ENCODE measurements around the gene CCDC149. TPM values are rescaled to one million over a fixed set of nuclear protein-coding genes. Genes with fewer than 3 reads are reported as not detected.

Gene CCDC149
- total and polyA plus RNA-seq, 2 of the 13 experiments (the other 11 are each of a cell fraction or from before 2014, with no cell fraction given): 0.44 to 0.95 TPM

DNA sequence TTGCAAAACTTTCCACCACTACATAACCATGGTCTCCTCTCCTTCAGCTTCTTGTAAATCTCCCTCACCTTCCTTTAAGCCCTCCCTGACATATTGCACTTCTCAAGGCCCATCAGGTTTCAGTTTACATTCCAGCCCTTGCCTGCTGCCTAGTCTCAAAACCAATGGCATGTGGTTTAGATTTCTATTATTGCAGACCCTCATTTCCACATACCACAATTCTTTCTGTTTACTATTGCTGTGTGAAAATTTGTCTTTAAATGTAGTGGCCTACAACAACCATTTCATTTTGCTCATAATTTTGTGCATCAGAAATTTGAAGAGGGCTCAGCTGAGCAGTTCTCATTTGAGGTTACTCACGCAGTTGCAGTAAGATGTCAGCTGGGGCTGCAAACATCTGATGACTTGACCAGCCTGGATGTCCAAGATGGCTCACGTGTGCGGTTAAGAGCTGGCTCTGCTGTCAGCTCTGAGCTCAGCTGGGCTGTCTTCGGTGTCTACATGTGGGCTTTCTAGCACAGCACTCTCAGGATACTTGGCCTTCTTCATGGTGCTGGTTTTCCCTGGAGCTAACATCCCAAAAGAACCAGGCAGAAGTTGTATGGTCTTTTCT lies 147.4 kb downstream of the CCDC149 start (continued):
- TF ChIP-seq, protein P1, sequence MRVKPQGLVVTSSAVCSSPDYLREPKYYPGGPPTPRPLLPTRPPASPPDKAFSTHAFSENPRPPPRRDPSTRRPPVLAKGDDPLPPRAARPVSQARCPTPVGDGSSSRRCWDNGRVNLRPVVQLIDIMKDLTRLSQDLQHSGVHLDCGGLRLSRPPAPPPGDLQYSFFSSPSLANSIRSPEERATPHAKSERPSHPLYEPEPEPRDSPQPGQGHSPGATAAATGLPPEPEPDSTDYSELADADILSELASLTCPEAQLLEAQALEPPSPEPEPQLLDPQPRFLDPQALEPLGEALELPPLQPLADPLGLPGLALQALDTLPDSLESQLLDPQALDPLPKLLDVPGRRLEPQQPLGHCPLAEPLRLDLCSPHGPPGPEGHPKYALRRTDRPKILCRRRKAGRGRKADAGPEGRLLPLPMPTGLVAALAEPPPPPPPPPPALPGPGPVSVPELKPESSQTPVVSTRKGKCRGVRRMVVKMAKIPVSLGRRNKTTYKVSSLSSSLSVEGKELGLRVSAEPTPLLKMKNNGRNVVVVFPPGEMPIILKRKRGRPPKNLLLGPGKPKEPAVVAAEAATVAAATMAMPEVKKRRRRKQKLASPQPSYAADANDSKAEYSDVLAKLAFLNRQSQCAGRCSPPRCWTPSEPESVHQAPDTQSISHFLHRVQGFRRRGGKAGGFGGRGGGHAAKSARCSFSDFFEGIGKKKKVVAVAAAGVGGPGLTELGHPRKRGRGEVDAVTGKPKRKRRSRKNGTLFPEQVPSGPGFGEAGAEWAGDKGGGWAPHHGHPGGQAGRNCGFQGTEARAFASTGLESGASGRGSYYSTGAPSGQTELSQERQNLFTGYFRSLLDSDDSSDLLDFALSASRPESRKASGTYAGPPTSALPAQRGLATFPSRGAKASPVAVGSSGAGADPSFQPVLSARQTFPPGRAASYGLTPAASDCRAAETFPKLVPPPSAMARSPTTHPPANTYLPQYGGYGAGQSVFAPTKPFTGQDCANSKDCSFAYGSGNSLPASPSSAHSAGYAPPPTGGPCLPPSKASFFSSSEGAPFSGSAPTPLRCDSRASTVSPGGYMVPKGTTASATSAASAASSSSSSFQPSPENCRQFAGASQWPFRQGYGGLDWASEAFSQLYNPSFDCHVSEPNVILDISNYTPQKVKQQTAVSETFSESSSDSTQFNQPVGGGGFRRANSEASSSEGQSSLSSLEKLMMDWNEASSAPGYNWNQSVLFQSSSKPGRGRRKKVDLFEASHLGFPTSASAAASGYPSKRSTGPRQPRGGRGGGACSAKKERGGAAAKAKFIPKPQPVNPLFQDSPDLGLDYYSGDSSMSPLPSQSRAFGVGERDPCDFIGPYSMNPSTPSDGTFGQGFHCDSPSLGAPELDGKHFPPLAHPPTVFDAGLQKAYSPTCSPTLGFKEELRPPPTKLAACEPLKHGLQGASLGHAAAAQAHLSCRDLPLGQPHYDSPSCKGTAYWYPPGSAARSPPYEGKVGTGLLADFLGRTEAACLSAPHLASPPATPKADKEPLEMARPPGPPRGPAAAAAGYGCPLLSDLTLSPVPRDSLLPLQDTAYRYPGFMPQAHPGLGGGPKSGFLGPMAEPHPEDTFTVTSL (CRISPR knock-in tag; IDR thresholded peaks at IDR 0.05; ENCODE audit: borderline replicate concordance): no peak
- TF ChIP-seq SRY (CRISPR knock-in tag; IDR thresholded peaks at IDR 0.05) (no peak), ZNF720 (CRISPR knock-in tag; IDR thresholded peaks at IDR 0.05) (no peak), REL (CRISPR knock-in tag; conservative IDR thresholded peaks at IDR 0.05) (no peak), ZBTB21 (CRISPR knock-in tag; IDR thresholded peaks at IDR 0.05) (no peak), JARID2 (CRISPR knock-in tag; IDR thresholded peaks at IDR 0.05; ENCODE audit: insufficient replicate concordance) (no peak), SOX5 (CRISPR knock-in tag; IDR thresholded peaks at IDR 0.05; ENCODE audit: borderline replicate concordance) (no peak), PTBP1 (IDR thresholded peaks at IDR 0.05; ENCODE audit: low read depth, low read length, poor library complexity, severe bottlenecking) (no peak), PRPF4 (IDR thresholded peaks at IDR 0.05; ENCODE audit: low read depth, low read length, poor library complexity, severe bottlenecking) (no peak)
- TF ChIP-seq, protein P2, sequence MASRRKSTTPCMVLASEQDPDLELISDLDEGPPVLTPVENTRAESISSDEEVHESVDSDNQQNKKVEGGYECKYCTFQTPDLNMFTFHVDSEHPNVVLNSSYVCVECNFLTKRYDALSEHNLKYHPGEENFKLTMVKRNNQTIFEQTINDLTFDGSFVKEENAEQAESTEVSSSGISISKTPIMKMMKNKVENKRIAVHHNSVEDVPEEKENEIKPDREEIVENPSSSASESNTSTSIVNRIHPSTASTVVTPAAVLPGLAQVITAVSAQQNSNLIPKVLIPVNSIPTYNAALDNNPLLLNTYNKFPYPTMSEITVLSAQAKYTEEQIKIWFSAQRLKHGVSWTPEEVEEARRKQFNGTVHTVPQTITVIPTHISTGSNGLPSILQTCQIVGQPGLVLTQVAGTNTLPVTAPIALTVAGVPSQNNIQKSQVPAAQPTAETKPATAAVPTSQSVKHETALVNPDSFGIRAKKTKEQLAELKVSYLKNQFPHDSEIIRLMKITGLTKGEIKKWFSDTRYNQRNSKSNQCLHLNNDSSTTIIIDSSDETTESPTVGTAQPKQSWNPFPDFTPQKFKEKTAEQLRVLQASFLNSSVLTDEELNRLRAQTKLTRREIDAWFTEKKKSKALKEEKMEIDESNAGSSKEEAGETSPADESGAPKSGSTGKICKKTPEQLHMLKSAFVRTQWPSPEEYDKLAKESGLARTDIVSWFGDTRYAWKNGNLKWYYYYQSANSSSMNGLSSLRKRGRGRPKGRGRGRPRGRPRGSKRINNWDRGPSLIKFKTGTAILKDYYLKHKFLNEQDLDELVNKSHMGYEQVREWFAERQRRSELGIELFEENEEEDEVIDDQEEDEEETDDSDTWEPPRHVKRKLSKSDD (CRISPR knock-in tag; IDR thresholded peaks at IDR 0.05; ENCODE audit: low read depth): no peak
- TF ChIP-seq, protein P3, sequence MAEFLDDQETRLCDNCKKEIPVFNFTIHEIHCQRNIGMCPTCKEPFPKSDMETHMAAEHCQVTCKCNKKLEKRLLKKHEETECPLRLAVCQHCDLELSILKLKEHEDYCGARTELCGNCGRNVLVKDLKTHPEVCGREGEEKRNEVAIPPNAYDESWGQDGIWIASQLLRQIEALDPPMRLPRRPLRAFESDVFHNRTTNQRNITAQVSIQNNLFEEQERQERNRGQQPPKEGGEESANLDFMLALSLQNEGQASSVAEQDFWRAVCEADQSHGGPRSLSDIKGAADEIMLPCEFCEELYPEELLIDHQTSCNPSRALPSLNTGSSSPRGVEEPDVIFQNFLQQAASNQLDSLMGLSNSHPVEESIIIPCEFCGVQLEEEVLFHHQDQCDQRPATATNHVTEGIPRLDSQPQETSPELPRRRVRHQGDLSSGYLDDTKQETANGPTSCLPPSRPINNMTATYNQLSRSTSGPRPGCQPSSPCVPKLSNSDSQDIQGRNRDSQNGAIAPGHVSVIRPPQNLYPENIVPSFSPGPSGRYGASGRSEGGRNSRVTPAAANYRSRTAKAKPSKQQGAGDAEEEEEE (CRISPR knock-in tag; IDR thresholded peaks at IDR 0.05; ENCODE audit: borderline replicate concordance): no peak
- TF ChIP-seq, protein P4, sequence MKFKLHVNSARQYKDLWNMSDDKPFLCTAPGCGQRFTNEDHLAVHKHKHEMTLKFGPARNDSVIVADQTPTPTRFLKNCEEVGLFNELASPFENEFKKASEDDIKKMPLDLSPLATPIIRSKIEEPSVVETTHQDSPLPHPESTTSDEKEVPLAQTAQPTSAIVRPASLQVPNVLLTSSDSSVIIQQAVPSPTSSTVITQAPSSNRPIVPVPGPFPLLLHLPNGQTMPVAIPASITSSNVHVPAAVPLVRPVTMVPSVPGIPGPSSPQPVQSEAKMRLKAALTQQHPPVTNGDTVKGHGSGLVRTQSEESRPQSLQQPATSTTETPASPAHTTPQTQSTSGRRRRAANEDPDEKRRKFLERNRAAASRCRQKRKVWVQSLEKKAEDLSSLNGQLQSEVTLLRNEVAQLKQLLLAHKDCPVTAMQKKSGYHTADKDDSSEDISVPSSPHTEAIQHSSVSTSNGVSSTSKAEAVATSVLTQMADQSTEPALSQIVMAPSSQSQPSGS (CRISPR knock-in tag; IDR thresholded peaks at IDR 0.05): no peak

All from HepG2 (cell line).